Measurements from ENCODE around the gene CENPH. TPM values are rescaled to one million over a fixed set of nuclear protein-coding genes. Genes with fewer than 3 reads are reported as not detected.

Gene CENPH
- total and polyA plus RNA-seq, 2 of the 13 experiments (the other 11 are each of a cell fraction or from before 2014, with no cell fraction given) = 11.2 to 28.8 TPM

DNA sequence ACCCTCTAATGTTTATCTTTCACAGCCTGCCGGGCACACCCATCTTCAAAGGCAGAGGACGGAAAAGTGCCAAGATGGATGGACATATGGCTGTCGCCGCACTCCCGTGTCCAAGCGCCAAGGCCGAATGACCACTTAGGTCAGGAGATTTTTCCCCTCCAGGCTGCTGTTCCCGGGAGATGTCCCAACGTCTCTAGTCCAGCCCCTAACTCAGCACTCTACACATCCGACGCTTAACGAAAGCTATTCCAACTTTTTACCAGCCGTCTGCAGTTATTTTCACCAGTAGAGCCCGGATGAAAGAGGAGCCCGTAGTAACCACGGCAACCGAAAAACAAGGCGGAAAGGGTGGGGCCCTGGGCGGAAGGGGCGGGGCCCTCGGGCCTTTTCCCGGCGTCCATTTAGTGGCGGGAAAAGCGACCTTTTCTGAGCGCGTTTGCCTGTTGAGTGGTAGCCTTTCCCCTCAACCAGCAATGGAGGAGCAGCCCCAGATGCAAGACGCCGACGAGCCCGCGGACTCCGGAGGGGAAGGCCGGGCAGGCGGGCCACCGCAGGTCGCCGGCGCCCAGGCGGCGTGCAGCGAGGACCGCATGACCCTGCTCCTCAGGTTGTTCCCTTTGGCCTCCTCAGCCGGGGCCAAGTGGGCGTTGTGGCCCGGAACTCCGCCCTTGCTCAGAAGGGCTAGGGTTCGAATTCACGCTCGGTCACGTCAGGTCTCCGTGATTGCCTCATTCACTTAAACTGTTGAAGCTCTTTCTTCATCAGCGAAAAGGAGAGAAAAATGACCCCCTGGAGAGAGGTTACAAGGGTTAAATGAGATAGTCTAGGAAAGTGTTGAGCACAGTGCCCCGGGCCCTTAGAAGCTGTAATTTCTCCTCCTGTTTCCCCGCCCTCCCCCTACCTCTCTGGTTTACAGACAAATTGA, at the start of gene CENPH (continued):
- TF ChIP-seq, protein P1, sequence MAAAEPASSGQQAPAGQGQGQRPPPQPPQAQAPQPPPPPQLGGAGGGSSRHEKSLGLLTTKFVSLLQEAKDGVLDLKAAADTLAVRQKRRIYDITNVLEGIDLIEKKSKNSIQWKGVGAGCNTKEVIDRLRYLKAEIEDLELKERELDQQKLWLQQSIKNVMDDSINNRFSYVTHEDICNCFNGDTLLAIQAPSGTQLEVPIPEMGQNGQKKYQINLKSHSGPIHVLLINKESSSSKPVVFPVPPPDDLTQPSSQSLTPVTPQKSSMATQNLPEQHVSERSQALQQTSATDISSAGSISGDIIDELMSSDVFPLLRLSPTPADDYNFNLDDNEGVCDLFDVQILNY (CRISPR knock-in tag; conservative IDR thresholded peaks at IDR 0.05) = peak; percentile 94
- TF ChIP-seq KDM4B (CRISPR knock-in tag; IDR thresholded peaks at IDR 0.05) (no peak), ZNF329 (CRISPR knock-in tag; IDR thresholded peaks at IDR 0.05; ENCODE audit: low read depth) (no peak), ZNF101 (CRISPR knock-in tag; IDR thresholded peaks at IDR 0.05; ENCODE audit: borderline replicate concordance, low read depth) (0 out of 2 replicates have a peak, but pooled peaks have one; percentile 59), ZNF766 (CRISPR knock-in tag; IDR thresholded peaks at IDR 0.05; ENCODE audit: borderline replicate concordance) (peak; percentile 46; the same call in 1 of the 2 replicates), POGZ (CRISPR knock-in tag; IDR thresholded peaks at IDR 0.05) (peak; percentile 69), RXRA (CRISPR knock-in tag; IDR thresholded peaks at IDR 0.05) (peak; percentile 80), ZNF335 (CRISPR knock-in tag; IDR thresholded peaks at IDR 0.05) (peak; percentile 74; the same call in 1 of the 2 replicates), MAZ (IDR thresholded peaks at IDR 0.05; ENCODE audit: borderline replicate concordance, low read depth, low read length) (no peak), MAZ (CRISPR knock-in tag; IDR thresholded peaks at IDR 0.05; ENCODE audit: low read depth) (peak; percentile 64; the same call in 1 of the 2 replicates), ZNF768 (CRISPR knock-in tag; IDR thresholded peaks at IDR 0.05) (peak; percentile 52; the same call in 1 of the 2 replicates), SOX5 (CRISPR knock-in tag; IDR thresholded peaks at IDR 0.05; ENCODE audit: borderline replicate concordance) (0 out of 2 replicates have a peak, but pooled peaks have one; percentile 34), ZBTB8A (CRISPR knock-in tag; IDR thresholded peaks at IDR 0.05; ENCODE audit: borderline replicate concordance, low read depth) (0 out of 2 replicates have a peak, but pooled peaks have one; percentile 51), FOXC1 (CRISPR knock-in tag; IDR thresholded peaks at IDR 0.05; ENCODE audit: borderline replicate concordance) (peak; percentile 63; the same call in 1 of the 2 replicates), ZNF816 (CRISPR knock-in tag; IDR thresholded peaks at IDR 0.05; ENCODE audit: borderline replicate concordance) (peak; percentile 88), ZNF567 (CRISPR knock-in tag; IDR thresholded peaks at IDR 0.05; ENCODE audit: borderline replicate concordance) (no peak), RORA (CRISPR knock-in tag; IDR thresholded peaks at IDR 0.05) (no peak), ZNF180 (CRISPR knock-in tag; IDR thresholded peaks at IDR 0.05; ENCODE audit: borderline replicate concordance, low read depth) (no peak), MTF1 (CRISPR knock-in tag; IDR thresholded peaks at IDR 0.05) (no peak), NCOR1 (IDR thresholded peaks at IDR 0.05; ENCODE audit: borderline replicate concordance, low read length) (peak; percentile 35; the same call in 1 of the 2 replicates), ZNF20 (CRISPR knock-in tag; IDR thresholded peaks at IDR 0.05) (0 out of 2 replicates have a peak, but pooled peaks have one; percentile 25)
- TF ChIP-seq, protein P2, sequence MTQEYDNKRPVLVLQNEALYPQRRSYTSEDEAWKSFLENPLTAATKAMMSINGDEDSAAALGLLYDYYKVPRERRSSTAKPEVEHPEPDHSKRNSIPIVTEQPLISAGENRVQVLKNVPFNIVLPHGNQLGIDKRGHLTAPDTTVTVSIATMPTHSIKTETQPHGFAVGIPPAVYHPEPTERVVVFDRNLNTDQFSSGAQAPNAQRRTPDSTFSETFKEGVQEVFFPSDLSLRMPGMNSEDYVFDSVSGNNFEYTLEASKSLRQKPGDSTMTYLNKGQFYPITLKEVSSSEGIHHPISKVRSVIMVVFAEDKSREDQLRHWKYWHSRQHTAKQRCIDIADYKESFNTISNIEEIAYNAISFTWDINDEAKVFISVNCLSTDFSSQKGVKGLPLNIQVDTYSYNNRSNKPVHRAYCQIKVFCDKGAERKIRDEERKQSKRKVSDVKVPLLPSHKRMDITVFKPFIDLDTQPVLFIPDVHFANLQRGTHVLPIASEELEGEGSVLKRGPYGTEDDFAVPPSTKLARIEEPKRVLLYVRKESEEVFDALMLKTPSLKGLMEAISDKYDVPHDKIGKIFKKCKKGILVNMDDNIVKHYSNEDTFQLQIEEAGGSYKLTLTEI (CRISPR knock-in tag; conservative IDR thresholded peaks at IDR 0.05) = no peak
- TF ChIP-seq, protein P3, sequence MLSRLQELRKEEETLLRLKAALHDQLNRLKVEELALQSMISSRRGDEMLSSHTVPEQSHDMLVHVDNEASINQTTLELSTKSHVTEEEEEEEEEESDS (CRISPR knock-in tag; IDR thresholded peaks at IDR 0.05; ENCODE audit: borderline replicate concordance) = 0 out of 2 replicates have a peak, but pooled peaks have one; percentile 31
- TF ChIP-seq, protein P4, sequence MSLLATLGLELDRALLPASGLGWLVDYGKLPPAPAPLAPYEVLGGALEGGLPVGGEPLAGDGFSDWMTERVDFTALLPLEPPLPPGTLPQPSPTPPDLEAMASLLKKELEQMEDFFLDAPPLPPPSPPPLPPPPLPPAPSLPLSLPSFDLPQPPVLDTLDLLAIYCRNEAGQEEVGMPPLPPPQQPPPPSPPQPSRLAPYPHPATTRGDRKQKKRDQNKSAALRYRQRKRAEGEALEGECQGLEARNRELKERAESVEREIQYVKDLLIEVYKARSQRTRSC (CRISPR knock-in tag; IDR thresholded peaks at IDR 0.05; ENCODE audit: low read depth) = peak; percentile 80
- TF ChIP-seq, protein P5, sequence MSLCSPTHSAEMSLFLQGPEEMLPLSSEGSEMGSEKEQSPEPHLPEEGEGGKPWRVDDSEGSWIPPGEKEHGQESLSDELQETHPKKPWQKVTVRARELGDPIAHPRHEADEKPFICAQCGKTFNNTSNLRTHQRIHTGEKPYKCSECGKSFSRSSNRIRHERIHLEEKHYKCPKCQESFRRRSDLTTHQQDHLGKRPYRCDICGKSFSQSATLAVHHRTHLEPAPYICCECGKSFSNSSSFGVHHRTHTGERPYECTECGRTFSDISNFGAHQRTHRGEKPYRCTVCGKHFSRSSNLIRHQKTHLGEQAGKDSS (CRISPR knock-in tag; IDR thresholded peaks at IDR 0.05; ENCODE audit: borderline replicate concordance, low read depth) = peak; percentile 73; the same call in 1 of the 2 replicates

Data from HepG2 (cell line).